ENCODE measurements around the gene CCNI2.

- TF ChIP-seq MAX (IDR thresholded peaks at IDR 0.05) (no peak), EZH2 (IDR thresholded peaks at IDR 0.05) (no peak), CTCF (IDR thresholded peaks at IDR 0.05 in 2 of 3, conservative IDR thresholded peaks at IDR 0.05 in 1 of 3; ENCODE audit: borderline replicate concordance in 1 of 3, insufficient read depth in 1 of 3, low read depth in 2 of 3, low read length in 2 of 3) (no peak), REST (IDR thresholded peaks at IDR 0.05; ENCODE audit: low read depth) (no peak), EZH2phosphoT487 (IDR thresholded peaks at IDR 0.05; ENCODE audit: borderline replicate concordance) (no peak)
These were observed 24.3 kb downstream of the CCNI2 start for GRCh38 chr5:132771503-132771998.
